Sigmoid colon (tissue), 7 donors: ENCODE measurements around the gene CMTM7. TPM values are rescaled to one million over a fixed set of nuclear protein-coding genes. Genes with fewer than 3 reads are reported as not detected.

Source experiments
- DNase-seq: peaks from one replicate; pipeline ENCODE4 v3.0.0-alpha.2; 2019
- H3K27ac ChIP-seq, 4 donors: fragments of 200-600 bp; sonication (generic); one replicate each; pipeline ENCODE4 v1.5.1; 2016 to 2019; ENCODE audit warnings: mild to moderate bottlenecking in 1 of 4
- H3K27me3 ChIP-seq, 3 donors: fragments of 200-600 bp; sonication (generic); one replicate each; pipeline ENCODE4 v1.5.1; 2019; ENCODE audit warnings: mild to moderate bottlenecking in 1 of 3
- H3K36me3 ChIP-seq, 4 donors: fragments of 200-600 bp; sonication (generic); one replicate each; pipeline ENCODE4 v1.5.1; 2016 to 2019
- H3K4me1 ChIP-seq, 4 donors: fragments of 200-600 bp; sonication (generic); one replicate each; pipeline ENCODE4 v1.5.1; 2017 to 2019
- H3K4me3 ChIP-seq, 4 donors: fragments of 200-600 bp; sonication (generic); one replicate each; pipeline ENCODE4 v1.5.1; 2017 to 2019; ENCODE audit warnings: mild to moderate bottlenecking in 2 of 4, moderate library complexity in 1 of 4
- H3K9me3 ChIP-seq, 4 donors: fragments of 200-600 bp in 3 of 4; sonication (generic) in 3 of 4; one replicate each; pipeline versions ENCODE4 v1.5.1 to v1.6.1; 2013 to 2019
- CTCF ChIP-seq, 4 experiments: fragments of 450-650 bp in 3 of 4; fragments of 200-600 bp in 1 of 4; IDR thresholded peaks; one replicate each; pipeline ENCODE4 v1.5.1; 2016 to 2019; ENCODE audit warnings: antibody characterized with exemption in 4 of 4, mild to moderate bottlenecking in 3 of 4, moderate library complexity in 2 of 4
- EP300 ChIP-seq, 4 donors: sonication (generic); formaldehyde crosslinking; IDR thresholded peaks; one replicate each; pipeline ENCODE4 v1.6.1; 2017; ENCODE audit warnings: antibody characterized with exemption in 4 of 4
- POLR2A ChIP-seq, 2 donors: fragments of 450-650 bp; IDR thresholded peaks; one replicate each; pipeline ENCODE4 v1.6.1; 2016; ENCODE audit warnings: antibody characterized with exemption in 2 of 2, mild to moderate bottlenecking in 2 of 2, moderate library complexity in 2 of 2
- POLR2AphosphoS5 ChIP-seq, 4 donors: sonication (generic); formaldehyde crosslinking; IDR thresholded peaks; one replicate each; pipeline ENCODE4 v1.6.1; 2017; ENCODE audit warnings: antibody characterized with exemption in 4 of 4
- WGBS, 2 donors: extraction: QIAGEN DNeasy Blood & Tissue Kit; methylation state at CpG; one replicate each; pipeline ENCODE4 v1.1.7; 2013; 5-methylcytosine and 5-hydroxymethylcytosine counted together
- intact Hi-C: fragments of 100-400 bp; cut with DNase I; formaldehyde crosslinking; loops from one replicate; pipeline ENCODE4 v1.15.1; 2023
- polyA plus RNA-seq, 3 donors: library from polyadenylated mRNA; stranded (reverse); fragments of 200-250 nt; gene quantifications; one replicate each; pipeline ENCODE4 v1.2.3, GENCODE V29; 2013
- total RNA-seq, 4 donors: library from RNA; depleted of rRNA; stranded (reverse); fragments of >200 nt; gene quantifications; one replicate each; pipeline ENCODE4 v1.1.0, GENCODE V29; 2016
- donor health status: healthy with polysubstance abuse.
- donor health status: Bipolar disorder and iron deficiency.
- donor health status: healthy.

The CMTM7 gene
- total and polyA plus RNA-seq, 7 donors = 3.6 to 13.3 (median 7.2) TPM

- DNase-seq = no peak
- WGBS, 2 donors = 85 to 93% methylated on average over 4 of the region's 4 CpGs
- intact Hi-C loops = loop anchor here (10.0 kb wide), 1 partner anchor 53 kb away; no protein-coding TSS in a partner anchor
- Histone ChIP-seq H3K4me3 (no peak overlapping the region), H3K27ac (no peak overlapping the region), H3K9me3 (no peaks in the 10 kb centered on the region), H3K4me1 (no peaks in the 10 kb centered on the region), H3K27me3 (no peaks in the 10 kb centered on the region), H3K36me3 (no peaks in the 10 kb centered on the region)
- TF ChIP-seq EP300 (IDR thresholded peaks at IDR 0.05) (no peak), CTCF (IDR thresholded peaks at IDR 0.05) (no peak), POLR2AphosphoS5 (IDR thresholded peaks at IDR 0.05) (no peak), POLR2A (IDR thresholded peaks at IDR 0.05) (no peak)
Measured at GRCh38 chr3:32372213-32372490, 19.5 kb upstream of the CMTM7 start.

GRCh38 chr3:32373276-32373675, 18.4 kb upstream of the CMTM7 start:
- 85 to 87% methylated on average over 5 of the region's 5 CpGs for whole genome bisulfite sequencing, 2 donors
- DNase-seq = no peak
- H3K4me1 ChIP-seq = no peaks in the 10 kb centered on the region
- H3K4me3 ChIP-seq = no peak overlapping the region
- H3K9me3 ChIP-seq = no peaks in the 10 kb centered on the region
- no peak for TF ChIP-seq CTCF (IDR thresholded peaks at IDR 0.05)
- no peak for TF ChIP-seq POLR2A (IDR thresholded peaks at IDR 0.05)
- TF ChIP-seq EP300 (IDR thresholded peaks at IDR 0.05) = no peak
- TF ChIP-seq POLR2AphosphoS5 (IDR thresholded peaks at IDR 0.05) = no peak
- intact Hi-C loops = loop anchor here (10.0 kb wide), 1 partner anchor 52 kb away; no protein-coding TSS in a partner anchor
- H3K27ac ChIP-seq = no peak overlapping the region
- H3K27me3 ChIP-seq = no peaks in the 10 kb centered on the region
- no peaks in the 10 kb centered on the region for H3K36me3 ChIP-seq

GRCh38 chr3:32373844-32374243, 17.8 kb upstream of the CMTM7 start:
- Histone ChIP-seq H3K27ac (no peak overlapping the region), H3K4me1 (no peaks in the 10 kb centered on the region), H3K27me3 (no peaks in the 10 kb centered on the region), H3K4me3 (no peak overlapping the region), H3K9me3 (no peaks in the 10 kb centered on the region), H3K36me3 (no peaks in the 10 kb centered on the region)
- intact Hi-C loops = loop anchor here (10.0 kb wide), 1 partner anchor 51 kb away; no protein-coding TSS in a partner anchor
- no peak for DNase-seq
- TF ChIP-seq POLR2AphosphoS5 (IDR thresholded peaks at IDR 0.05) (no peak), POLR2A (IDR thresholded peaks at IDR 0.05) (no peak), EP300 (IDR thresholded peaks at IDR 0.05) (no peak), CTCF (IDR thresholded peaks at IDR 0.05) (no peak)
- 71 to 92% methylated on average over 5 of the region's 5 CpGs for WGBS, 2 donors

GRCh38 chr3:32374788-32375595, 16.7 kb upstream of the CMTM7 start:
- no peak overlapping the region for H3K27ac ChIP-seq
- WGBS, 2 donors = 65 to 73% methylated on average over 12 of the region's 12 CpGs
- H3K9me3 ChIP-seq = no peaks in the 10 kb centered on the region
- H3K4me3 ChIP-seq = no peak overlapping the region
- H3K36me3 ChIP-seq = no peaks in the 10 kb centered on the region
- no peaks in the 10 kb centered on the region for H3K27me3 ChIP-seq
- TF ChIP-seq CTCF (IDR thresholded peaks at IDR 0.05) = peak; percentile 22 to 66 (median 60)
- no peak for TF ChIP-seq POLR2AphosphoS5 (IDR thresholded peaks at IDR 0.05)
- DNase-seq = peak; percentile 72
- intact Hi-C loops = loop anchor here (1.0 to 10.0 kb wide), 2 partner anchors 50 to 93 kb away; no protein-coding TSS in a partner anchor
- no peaks in the 10 kb centered on the region for H3K4me1 ChIP-seq

- Histone ChIP-seq H3K4me1 (no peaks in the 10 kb centered on the region), H3K27ac (no peak overlapping the region), H3K9me3 (no peaks in the 10 kb centered on the region), H3K27me3 (no peaks in the 10 kb centered on the region), H3K36me3 (no peaks in the 10 kb centered on the region), H3K4me3 (no peak overlapping the region)
- TF ChIP-seq POLR2A (IDR thresholded peaks at IDR 0.05) (no peak), CTCF (IDR thresholded peaks at IDR 0.05) (no peak), EP300 (IDR thresholded peaks at IDR 0.05) (no peak), POLR2AphosphoS5 (IDR thresholded peaks at IDR 0.05) (no peak)
- DNase-seq = no peak
- intact Hi-C loops = loop anchor here (1.0 to 10.0 kb wide), 2 partner anchors 49 to 93 kb away; no protein-coding TSS in a partner anchor
- WGBS, 2 donors = 49 to 82% methylated on average over 5 of the region's 5 CpGs
Measured at GRCh38 chr3:32375596-32375930, 16.1 kb upstream of the CMTM7 start.
